HG02970 (cell line): ENCODE data around the gene ASTN2.

Experiments
- ATAC-seq: cut with Tn5 transposase; IDR thresholded peaks from one replicate; pipeline ENCODE4 v1.9.1; 2021; ENCODE audit warnings: mild to moderate bottlenecking, moderate library complexity, moderate number of reproducible peaks; ENCODE audit not compliant: unreplicated experiment, low FRiP score

The ASTN2 gene

DNA sequence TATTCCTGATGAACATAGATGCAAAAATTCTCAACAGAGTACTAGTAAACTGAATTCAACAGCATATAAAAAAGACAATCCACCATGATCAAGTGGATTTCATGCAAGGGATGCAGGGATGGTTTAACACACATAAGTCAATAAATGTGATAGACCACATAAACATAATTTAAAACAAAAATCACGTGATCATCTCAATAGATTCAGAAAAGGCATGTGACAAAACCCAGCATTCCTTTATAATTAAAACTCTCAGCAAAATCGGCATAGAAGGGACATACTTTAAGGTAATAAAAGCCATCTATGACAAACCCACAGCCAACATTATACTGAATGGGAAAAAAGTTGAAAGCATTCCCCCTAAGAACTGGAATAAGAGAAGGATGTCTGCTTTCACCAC, 894.6 kb downstream of the ASTN2 start:
- ATAC-seq = no peak

DNA sequence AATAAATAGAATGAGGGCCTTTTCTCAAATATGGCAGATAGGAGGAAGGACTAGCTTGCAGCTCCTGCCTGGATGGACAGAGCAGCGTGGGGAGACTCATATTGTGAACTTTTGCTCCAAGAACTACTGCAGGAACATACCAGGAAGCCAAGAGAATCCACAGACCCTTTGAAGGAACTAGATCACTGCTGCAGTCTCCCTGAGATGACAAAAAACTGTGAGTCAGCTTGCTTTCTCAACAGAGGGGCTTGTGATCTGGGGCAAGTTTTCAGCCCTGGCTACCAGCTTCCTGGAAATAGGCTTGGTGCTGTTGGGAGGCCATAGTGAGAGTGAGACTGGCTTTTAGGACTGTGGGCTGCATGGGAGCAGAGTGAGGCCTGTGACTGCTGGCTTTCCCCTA, 898.4 kb downstream of the ASTN2 start:
- no peak for ATAC-seq

DNA sequence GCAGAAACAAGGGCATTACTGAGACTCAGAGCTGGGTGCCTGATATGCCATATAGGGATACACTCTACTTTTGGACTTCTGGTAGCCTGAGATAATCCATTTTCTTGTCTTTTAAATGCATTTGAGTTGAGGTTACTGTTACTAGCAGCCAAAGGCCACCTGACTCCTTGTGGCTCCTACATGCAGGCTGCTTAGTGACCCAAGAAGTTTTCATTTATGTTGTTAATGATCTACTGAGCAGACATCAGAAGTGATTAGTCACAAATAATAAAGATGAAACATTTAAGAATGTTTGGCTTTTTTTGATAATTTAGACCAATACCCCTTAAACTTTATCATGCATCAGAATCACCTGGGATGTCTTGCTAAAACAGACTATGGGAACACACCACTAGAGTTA, 899.3 kb downstream of the ASTN2 start:
- no peak for ATAC-seq

GRCh38 chr9:116506685-116507084, 908.2 kb downstream of the ASTN2 start:
- no peak for ATAC-seq

DNA sequence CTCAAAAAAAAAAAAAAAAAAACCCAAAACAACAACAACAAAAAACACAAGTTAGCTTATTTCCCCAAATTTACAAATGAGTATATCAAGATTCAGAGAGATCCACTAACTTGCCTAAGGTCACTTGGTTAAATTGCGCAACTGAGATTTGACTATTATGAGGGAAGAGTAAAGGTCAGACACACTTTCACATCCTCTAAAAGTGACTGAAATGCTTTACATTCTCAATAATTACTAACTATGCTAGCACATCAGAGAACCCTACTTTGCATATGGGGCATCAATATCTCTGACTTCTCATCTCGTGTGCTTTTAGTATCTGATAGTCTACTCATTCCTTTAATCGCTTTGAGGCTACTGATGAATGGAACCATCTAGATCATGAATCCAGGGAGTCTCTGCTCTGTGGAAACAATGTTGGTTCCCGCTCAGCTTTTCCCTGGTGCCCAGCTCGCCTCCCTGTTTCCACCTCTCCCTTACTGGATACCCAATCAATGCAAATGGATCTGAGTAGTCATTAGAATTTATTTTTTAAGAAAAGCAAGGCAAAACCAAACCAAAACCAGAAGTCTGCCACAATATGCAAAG, 909.9 kb downstream of the ASTN2 start:
- peak; percentile 94 for ATAC-seq

DNA sequence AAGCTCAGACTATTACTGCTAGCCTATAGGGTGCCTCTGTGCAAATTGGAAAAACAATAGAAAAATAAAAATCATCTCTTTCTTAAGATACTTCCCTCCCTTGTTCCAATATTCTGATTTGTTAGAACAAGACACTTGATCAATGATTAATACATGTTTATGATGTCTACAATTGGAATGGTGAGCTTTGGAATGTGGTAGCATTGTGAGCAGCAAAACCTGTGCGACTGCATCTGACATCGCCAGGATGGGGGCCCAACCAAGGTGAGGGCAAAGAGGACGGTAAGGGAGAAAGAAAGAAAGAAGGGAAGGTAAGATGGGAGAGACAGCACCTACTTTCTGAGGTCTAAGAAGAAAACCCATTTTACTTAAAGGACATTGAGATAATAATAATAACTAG, 910.8 kb downstream of the ASTN2 start:
- no peak for ATAC-seq

- ATAC-seq = no peak
Observed at GRCh38 chr9:116502746-116503145, 912.1 kb downstream of the ASTN2 start.

GRCh38 chr9:116501871-116502270, 913.0 kb downstream of the ASTN2 start:
- no peak for ATAC-seq

- no peak for ATAC-seq
Observed at GRCh38 chr9:116499986-116500871, 914.6 kb downstream of the ASTN2 start.

DNA sequence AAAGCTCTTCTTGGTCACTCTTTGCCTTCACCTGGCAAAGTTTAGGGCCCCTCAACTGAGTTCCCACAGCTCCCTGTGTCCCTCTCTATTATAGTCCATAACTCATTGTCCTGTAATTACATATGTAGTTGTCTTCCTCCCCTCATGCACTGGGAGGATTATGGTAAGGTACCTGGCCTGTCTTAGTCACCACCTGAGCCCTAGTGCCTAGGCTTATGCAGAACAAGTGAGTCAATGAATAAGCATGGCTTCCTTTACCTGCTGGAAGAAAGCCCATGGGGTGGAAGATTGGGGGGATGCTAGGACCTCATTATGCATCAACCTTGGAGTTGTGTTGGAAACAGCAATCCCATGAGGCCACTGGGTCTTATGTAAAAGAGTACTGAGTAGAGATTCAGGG, 915.4 kb downstream of the ASTN2 start:
- no peak for ATAC-seq

DNA sequence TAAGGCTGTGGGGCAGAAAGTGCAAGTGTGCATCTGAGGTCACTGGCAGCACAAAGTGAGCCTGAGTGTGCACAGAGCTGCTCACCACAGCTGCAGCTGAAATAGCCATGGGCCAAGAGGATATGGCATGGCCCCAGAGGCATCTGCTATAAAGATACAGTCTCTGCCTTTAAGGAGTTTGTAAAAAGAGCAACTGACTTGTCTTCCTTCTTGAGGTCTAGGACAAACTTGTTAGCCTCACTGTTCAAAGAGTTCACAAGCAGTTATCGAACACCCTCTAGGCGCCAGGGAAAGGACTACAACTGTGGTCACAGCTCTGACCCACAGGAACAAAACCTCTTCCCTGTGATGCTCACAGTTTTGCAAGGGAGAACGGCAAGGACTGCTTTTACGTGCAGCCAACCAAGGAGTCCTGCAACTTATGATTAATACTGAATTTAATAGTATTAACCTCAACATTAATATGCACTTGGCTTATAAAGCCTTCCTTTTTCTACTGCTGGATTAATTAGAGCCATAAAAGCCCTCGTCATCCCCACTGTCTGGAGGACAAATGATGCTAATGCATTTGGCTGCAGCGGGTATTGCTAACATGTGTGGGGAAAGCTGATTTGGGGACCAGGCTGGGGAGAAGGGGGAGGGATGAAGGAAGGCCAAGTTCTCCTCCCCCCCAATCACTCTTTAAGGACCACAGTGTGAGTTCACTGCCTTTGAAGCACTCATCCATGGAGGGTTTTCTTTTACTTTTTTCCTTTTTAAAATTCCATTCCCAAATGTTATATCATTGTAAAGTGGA, 917.6 kb downstream of the ASTN2 start:
- no peak for ATAC-seq

DNA sequence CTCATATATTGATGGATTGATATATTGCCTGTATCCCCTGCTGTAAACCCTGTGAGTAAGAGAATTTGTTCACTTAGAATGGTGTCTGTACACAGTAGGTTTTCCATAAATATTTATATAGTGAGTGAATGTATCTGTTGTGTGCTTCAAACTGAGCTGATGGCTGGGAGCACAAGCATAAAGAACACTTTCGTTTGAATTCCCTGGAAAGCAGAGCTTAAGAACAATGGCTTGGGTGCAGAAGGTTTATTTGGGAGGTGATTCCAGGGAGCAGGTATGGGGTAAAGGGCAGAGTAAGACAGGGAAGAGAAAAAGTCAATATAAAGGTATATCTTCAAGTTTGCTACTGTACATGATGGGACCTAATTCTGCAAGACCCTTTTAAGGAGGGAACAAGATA, 918.7 kb downstream of the ASTN2 start:
- no peak for ATAC-seq

GRCh38 chr9:116495725-116496124, 919.1 kb downstream of the ASTN2 start:
- no peak for ATAC-seq

DNA sequence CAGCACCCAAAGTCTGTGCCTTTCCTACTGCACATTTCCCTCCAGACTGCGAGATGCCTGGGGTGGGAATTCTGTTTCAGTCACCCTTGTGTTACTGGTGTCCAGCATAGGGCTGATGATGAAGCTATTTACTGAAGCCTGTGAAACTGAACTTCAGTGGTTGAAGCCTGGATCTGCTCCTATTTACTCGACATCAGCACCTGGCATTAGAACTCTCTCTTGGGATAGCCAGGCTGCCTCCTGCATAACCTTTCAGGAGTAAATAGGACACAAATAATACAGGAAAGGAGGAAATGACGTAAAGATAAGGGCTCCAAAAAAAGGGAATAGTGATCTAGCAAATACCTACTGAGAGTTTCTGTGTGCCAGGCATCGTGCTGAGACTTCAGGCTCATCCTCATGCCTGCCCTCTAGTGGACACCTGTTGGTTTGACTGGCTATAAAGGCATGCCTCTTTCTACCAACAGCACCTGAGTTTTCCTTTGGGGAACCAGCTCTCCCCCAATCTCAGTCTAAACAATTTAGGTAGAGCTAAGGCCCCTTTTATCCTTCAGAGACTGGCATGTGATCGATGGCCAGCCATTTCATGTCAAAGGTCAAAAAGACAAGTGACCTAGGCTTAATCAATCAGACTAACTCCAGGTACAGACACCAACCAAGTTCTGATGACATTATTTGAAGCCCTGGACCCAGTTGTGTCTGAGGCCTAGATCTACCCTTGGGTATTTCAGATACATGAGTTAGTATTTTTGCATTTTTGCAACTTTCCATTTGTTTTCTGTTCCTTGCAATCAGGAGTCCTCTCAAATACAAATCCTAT, 919.8 kb downstream of the ASTN2 start:
- ATAC-seq = no peak

GRCh38 chr9:116493183-116493860, 921.5 kb downstream of the ASTN2 start:
- ATAC-seq = no peak

- ATAC-seq = no peak
Observed at GRCh38 chr9:116491659-116492058, 923.2 kb downstream of the ASTN2 start.

GRCh38 chr9:116491219-116491618, 923.6 kb downstream of the ASTN2 start:
- no peak for ATAC-seq

- ATAC-seq = no peak
Observed at GRCh38 chr9:116490321-116490720, 924.5 kb downstream of the ASTN2 start.

- no peak for ATAC-seq
Observed at GRCh38 chr9:116488373-116488772, 926.5 kb downstream of the ASTN2 start.

- ATAC-seq = no peak
Observed at GRCh38 chr9:116484492-116485061, 930.3 kb downstream of the ASTN2 start.
